Suppressor macrophage treated with lipopolysaccharide for 1 hour (primary cell): ENCODE results near the gene CADPS.
A peak's percentile ranks its signal among the peaks of the same experiment; 100 is the strongest.

Experiments
- DNase-seq, 3 donors: peaks; one replicate each; pipeline ENCODE4 v3.0.0-alpha.2; 2020 to 2022

The CADPS gene

DNA sequence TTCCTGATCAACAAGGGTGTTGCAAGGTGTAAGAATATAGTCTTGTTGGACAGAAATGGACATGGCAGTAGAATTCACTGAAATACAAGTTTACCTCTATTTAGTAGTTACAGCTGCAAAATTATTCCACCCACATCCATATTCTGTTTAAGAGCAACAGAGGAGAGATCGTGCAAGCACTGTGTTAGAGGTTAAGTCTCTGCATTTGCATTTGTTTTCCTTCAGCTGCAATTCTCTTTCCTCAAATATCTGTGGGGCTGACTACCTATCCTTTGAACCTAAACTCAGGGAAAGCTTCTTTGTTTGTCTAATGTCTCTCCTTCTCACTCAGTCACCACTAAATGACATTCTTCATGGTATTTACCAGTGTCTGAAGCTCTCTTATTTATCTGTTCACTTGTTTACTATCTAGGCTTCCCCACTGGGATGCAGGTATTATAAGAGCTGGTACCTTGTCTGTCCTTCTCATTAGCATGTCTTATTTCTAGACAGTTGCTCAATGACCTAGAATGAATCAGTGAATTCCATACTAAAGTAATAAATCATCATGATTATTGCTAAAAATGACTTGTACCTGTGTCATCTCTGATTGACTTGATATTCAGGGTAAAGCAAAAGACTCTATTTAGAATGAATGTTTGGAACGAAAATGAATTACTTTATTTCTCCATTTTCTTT is 326.5 kb downstream of the CADPS start:
- DNase-seq: no peak

DNA sequence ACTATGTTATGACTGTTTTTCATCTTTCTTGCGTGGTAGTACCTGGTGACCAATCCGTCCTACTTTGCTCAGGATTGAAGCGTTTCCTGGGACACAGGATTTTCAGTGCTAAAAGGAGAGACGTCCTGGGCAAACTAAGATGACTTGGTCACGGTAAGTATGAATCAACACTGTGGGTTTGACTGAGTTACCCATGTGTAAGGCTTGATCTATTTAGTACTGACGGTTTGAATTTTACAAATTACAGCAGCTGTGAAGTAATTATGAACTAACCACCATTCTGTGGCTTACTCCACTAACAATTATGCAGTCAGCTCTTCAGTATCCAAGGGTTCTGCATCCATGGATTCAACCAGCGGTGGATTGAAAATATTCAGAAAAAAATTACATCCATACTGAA is 328.9 kb downstream of the CADPS start:
- DNase-seq: no peak

DNA sequence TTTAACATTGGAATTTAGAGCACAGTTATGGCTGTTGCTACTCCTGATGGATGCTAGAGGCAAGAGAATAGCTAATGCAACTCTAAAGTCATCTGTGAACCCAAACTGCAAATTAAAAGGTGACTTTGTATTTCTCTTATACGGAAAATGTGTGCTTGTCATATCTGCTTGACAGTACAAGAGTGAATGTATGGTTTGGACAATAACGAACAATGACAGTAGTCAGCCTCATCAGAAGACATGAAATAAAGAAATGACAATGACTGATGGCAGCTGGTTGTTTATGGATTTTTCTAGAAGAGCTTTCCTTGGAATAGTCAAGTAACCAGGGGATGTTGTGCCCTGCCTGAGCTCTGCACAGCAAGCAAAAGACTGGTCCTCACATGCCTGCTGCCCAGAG is 333.0 kb downstream of the CADPS start:
- no peak for DNase-seq

DNA sequence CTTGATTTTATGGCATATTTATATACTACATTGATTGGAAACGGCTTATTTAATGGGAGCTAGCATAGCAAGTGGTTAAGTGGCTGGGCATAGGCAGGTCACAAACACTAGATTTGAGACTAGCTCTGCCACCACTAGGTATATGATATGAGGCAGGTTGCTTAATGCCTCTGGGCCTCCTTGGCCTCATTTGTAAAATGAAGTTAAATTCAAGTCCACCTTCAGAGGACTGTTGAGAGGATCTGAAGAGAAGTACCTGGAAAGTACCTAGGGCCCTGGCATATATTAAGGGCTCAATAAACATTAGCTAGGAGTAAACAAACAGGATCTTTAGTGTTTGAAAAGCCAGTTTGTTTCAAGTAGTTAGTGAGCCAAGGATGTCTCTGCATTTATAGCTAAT is 335.5 kb downstream of the CADPS start:
- no peak for DNase-seq

GRCh38 chr3:62538691-62539356 is 336.4 kb downstream of the CADPS start:
- DNase-seq: no peak

DNA sequence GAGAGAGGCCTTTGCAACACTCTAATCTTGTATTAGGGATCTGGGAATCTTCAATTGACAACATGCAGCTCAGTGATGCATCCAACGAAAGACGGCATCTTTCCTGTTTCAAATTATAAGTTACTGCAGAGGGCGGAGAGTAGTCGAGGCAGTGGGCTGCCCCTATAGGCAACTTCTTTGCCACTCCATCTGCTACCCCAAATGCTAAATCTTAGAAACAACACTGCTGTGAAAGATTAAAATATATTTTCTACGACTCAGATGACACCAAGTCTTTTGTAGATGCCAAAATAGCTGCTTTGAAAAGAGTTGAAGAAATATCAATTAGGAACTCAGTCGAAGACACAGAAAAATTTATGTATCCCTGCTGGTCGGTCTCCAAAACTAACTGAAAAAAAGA is 340.9 kb downstream of the CADPS start:
- no peak for DNase-seq

GRCh38 chr3:62532796-62533195 is 342.4 kb downstream of the CADPS start:
- no peak for DNase-seq

DNA sequence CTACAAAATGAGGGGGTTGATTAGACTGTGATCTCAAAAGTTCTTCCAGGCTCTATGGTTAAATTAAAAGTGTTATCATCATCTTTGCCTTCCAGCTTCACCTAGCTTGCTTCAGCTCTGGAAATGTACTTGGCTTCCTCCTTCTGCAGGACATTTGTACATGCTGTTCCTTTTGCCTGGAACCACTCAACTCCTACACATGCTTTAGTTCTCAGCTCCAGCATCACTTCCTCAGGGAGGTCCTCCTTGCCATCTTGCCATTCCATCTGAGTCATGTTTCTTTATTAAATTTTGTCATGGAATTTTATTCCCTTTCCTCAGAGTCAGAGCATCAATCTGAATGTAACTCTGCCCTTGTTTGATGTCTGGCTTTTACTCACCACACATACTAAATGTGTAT is 343.2 kb downstream of the CADPS start:
- DNase-seq: no peak

GRCh38 chr3:62531493-62531892 is 343.7 kb downstream of the CADPS start:
- no peak for DNase-seq

DNA sequence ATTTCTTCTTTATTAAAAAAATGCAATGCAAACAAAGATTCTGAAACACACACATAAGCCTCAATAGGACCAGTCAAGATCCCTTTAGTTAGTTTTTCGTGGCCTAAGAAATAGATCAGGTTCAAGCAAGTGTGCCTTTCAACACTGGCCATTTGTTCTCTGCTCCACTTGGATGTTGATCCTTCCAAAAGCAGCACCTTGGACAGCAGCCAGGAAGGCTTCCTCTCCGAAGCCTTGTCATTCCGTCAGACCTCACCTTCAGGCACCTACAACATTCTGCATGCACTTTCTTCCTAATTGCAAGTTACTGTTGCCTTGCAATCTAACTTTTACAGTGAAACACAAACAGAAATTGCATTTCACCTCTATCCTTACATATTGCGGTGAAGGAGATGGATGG is 346.0 kb downstream of the CADPS start:
- peak in 2 of 3 donors; percentile 9 to 25 for DNase-seq

- DNase-seq: no peak
Observed at GRCh38 chr3:62527474-62527873, 347.7 kb downstream of the CADPS start.

- DNase-seq: no peak
Observed at GRCh38 chr3:62525281-62525680, 349.9 kb downstream of the CADPS start.

- DNase-seq: no peak
Observed at GRCh38 chr3:62523672-62524071, 351.5 kb downstream of the CADPS start.

- DNase-seq: no peak
Observed at GRCh38 chr3:62521464-62522105, 353.6 kb downstream of the CADPS start.

GRCh38 chr3:62503516-62503915 is 371.7 kb downstream of the CADPS start:
- no peak for DNase-seq

DNA sequence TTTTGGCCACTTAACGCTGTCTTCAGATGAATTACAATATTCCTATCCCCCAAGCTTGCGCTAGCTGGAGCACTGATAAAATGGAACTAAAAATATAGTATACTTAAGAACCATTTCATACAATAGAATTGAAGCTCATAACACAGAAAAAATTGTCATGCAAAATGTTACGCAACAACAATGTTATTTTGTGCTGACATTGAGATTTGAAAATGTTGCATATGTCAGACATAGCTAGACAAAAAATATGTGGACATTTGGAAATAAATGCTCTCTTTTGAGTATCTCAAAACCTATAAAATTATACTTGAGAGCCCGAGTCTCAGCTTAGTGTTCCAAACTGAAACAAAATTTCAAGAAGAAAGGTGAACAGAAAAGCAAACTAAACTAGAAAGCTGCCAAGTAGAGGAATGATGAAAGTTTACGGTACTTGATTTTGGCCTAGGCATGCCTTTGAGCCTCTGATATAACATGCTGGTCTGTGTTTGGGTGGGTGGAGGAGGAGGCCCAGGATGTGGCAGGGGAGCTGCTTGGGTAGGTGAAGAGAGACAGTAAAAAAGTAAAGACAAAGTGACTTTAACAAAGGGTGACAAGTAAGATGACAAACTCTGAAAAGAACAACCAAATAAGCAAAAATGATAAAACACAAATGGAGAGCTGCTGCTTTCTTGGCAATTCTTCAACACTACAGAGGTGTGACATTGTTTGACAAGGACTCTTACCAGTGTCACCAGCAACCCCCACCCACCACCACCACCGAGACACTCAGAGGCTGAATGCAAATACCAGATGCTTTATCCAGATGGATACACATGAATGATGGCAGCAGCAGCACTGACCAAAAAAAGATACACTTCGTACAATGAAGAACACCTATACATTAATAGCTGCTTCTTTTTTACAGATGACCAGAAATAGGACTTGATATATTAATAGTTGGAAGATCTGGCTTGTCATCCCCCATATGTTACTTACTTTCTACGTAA is 372.6 kb downstream of the CADPS start:
- DNase-seq: no peak

GRCh38 chr3:62501289-62501668 is 373.9 kb downstream of the CADPS start:
- no peak for DNase-seq

DNA sequence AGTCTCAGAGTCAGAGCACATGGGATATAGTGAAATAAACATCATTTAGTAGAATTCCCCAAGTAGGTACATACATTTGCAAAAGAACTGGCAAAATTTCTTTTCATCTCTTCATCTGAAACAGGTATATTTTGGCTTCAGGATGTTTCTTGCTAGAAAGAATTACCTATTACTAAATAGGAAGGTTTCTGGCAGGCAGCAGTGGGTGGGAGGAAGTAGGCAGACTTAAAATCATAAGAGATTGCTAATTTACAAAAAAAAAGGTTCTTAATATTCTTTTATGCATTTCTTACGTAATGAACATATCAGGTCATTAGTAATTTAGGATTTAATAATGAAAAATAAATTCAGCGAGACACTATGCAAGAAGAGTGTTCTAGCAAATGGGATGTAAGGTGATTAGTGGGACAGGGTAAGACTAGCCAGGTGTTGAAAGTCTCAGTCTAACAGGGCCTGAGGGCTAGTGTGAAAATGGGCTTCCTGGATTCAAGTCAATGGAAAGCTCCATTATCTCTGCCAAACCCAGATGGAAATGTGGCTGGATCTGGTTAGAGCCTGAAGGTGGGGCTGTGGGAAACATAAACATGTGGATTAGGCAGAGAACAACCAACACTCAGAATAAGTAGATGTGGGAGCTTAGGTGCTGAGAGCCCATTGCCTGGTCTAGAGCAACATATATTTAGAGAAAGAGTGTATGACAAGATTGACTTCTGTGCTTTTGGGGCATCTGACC is 374.5 kb downstream of the CADPS start:
- no peak for DNase-seq

DNA sequence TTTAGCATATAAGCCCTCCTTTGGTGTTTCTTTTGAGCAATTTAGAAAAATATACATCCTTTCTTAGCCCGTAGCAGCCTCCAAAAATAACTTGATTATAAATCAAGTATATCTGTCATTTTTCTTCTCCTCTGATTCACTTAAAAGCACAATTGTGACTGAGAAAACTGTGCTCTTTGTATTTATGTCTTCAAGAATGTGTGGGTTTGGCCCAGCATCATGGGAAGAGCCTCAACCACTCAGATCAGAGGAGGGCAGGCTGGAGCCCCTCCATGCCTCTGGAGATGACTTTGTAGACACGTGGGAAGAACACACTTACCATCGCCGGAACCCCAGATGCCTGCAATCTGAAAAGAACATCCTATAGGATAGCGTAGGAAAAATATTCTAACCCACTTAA is 378.1 kb downstream of the CADPS start:
- no peak for DNase-seq

DNA sequence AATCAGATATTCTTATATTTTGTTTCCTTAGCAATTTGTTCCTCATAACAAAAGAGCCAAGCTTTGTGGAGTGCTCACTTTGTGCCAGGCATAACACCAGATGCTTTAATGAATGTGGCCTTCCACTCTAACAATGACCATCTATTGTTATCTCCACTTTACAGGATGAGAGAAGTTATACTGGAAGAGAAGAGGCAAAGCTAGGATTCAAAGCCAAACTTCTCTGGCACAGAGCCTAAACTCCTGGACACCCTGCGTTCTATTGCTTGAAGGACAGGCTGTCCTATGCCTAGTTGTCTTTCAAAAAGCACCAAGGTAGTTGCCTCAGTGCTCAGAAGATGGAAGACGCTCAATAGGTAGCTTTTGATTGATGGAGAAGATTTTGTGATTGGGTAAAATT is 378.7 kb downstream of the CADPS start:
- DNase-seq: no peak

DNA sequence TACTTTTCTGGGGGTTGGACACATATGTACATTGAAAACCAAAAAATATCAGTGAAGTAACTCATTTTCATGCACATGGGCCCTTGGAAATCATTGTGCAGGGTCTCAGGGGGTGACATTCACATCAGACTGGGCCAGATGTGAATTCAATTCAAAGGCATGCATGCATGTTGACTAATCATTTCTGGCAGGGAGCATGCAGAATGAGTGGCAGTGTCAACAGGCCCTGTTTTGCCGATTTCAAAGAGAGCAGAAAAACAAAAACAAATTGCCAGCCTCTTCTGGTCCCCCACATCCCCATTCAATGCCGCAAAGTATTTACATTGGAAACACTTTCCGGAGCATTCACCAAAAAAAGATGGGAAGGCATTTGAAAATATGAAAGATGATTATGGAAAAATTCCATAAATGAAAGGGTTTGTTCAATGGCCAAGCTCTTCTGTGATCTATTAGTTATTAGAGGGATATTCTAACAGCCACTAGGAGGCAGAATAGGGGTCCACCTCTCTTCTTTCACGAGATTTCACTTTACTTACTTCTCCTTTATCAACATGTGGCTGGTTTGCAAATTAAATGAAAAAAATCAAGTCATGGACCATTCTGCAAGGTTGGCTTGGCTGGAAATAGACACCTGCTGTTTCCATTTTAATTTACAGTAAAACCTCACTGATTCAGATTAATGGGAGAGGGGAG is 382.0 kb downstream of the CADPS start:
- DNase-seq: no peak

DNA sequence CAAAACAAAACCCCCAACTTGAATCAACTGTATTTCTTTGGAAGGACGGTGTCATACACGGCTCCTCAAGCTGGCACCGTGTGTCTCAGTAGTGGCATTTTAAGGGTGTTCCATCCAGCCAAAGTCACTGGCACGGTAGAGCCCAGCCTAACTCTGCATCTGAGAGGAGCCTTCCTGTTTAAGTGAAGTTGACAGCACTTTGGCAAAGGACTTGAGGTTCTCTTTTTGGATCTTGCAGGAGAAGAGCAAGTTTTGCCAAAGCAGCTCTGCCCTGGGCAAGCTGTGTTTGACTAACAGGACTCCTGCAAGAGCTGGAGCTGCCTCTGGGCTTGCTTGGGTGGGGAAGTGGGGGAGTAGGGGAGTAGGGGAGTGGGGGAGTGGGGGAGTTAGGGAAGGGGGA is 392.3 kb downstream of the CADPS start:
- DNase-seq: no peak
